ENCODE measurements around the gene LRFN2. TPM values are rescaled to one million over a fixed set of nuclear protein-coding genes. Genes with fewer than 3 reads are reported as not detected.

LRFN2 gene
- total and polyA plus RNA-seq, 2 of the 8 experiments (the other 6 are each of a cell fraction or from before 2014, with no cell fraction given), result 2.3 TPM

DNA sequence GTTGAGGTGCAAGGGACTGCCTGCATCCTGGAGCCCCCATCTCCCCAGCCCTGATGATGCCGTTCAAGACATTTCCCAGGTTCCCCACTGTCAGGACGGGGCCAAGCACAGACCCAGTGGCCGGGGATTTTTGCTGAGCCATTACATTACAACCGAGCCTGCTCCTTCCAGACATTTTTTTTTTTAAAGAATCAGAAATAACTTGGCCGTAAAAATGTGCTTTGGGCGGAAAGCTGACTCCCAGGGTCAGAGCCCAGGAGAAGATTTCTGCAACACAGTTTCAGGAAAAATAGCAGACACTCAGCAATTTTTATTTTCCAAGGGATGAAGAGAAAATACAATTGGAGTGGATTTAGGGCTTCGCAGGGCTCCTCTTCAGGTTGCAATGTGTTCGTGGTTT lies 87.9 kb downstream of the LRFN2 start:
- no peak for FAIRE-seq

More for the DNA sequence above, 87.9 kb downstream of the LRFN2 start:
- Histone ChIP-seq H3K4ac (replicated peaks; ENCODE audit: insufficient read length, low read depth, low read length) (no peak overlapping the region), H3K79me2 (ENCODE audit: control insufficient read depth in 1 of 2, insufficient read depth in 2 of 2, low read length in 2 of 2) (no peaks in the 10 kb centered on the region), H2AK5ac (ENCODE audit: low read depth, low read length) (no peak overlapping the region), H3K18ac (ENCODE audit: extremely low read depth, low read length) (no peak overlapping the region), H3K23me2 (ENCODE audit: low read depth, low read length) (no peaks in the 10 kb centered on the region; the same call in 1 of the 2 replicates), H3K79me1 (ENCODE audit: low read depth, low read length) (no peaks in the 10 kb centered on the region), H3K23ac (ENCODE audit: insufficient read length) (no peak overlapping the region), H2BK12ac (ENCODE audit: low read depth, low read length) (no peak overlapping the region), H4K5ac (ENCODE audit: insufficient read length, low read depth, low read length) (no peak overlapping the region), H3K4me3 (ENCODE audit: extremely low read depth in 1 of 4, insufficient read depth in 2 of 4, low read depth in 3 of 4, low read length in 4 of 4) (no peak overlapping the region), H4K91ac (replicated peaks; ENCODE audit: insufficient read length, low read length) (no peak overlapping the region), H3K27me3 (replicated peaks in 1 of 4; ENCODE audit: control insufficient read depth in 3 of 4, extremely low read depth in 1 of 4, insufficient read depth in 3 of 4, low read length in 3 of 4) (no peaks in the 10 kb centered on the region), H2BK15ac (ENCODE audit: low read length) (no peak overlapping the region), H3K4me1 (replicated peaks in 1 of 4; ENCODE audit: control insufficient read depth in 3 of 4, insufficient read depth in 4 of 4, low read length in 3 of 4) (no peaks in the 10 kb centered on the region), H4K20me1 (replicated peaks in 1 of 2; ENCODE audit: control insufficient read depth in 1 of 2, insufficient read depth in 2 of 2, low read length in 2 of 2) (no peaks in the 10 kb centered on the region), H3K4me2 (ENCODE audit: insufficient read depth in 1 of 2, low read depth in 2 of 2, low read length in 2 of 2) (no peak overlapping the region), H2AFZ (ENCODE audit: low read length) (no peak overlapping the region), H4K8ac (ENCODE audit: extremely low read depth, insufficient read depth, low read length) (0 out of 2 replicates have a peak overlapping the region, but pooled peaks have one; percentile 29), H2BK5ac (ENCODE audit: low read depth, low read length) (no peak overlapping the region), H3K56ac (replicated peaks; ENCODE audit: insufficient read length, low read depth, low read length) (no peak overlapping the region), H3K9me3 (ENCODE audit: insufficient read depth in 2 of 2, low read depth in 1 of 2, low read length in 1 of 2) (no peaks in the 10 kb centered on the region), H3K36me3 (ENCODE audit: control insufficient read depth in 2 of 4, insufficient read depth in 4 of 4, low read length in 3 of 4) (no peaks in the 10 kb centered on the region), H2BK120ac (replicated peaks; ENCODE audit: low read depth, low read length) (no peak overlapping the region), H2BK20ac (ENCODE audit: low read length) (no peak overlapping the region), H3K14ac (ENCODE audit: insufficient read length) (no peak overlapping the region), H3K9ac (replicated peaks in 1 of 4; ENCODE audit: extremely low read depth in 1 of 4, low read depth in 3 of 4, low read length in 3 of 4) (no peak overlapping the region), H3K27ac (ENCODE audit: low read depth, low read length) (no peak overlapping the region)
- DNase-seq (ENCODE audit: low read depth in 1 of 2, low spot score in 2 of 2), result no peak
- CTCF ChIA-PET (ENCODE audit: partially characterized antibody), result interaction anchor here (1.2 to 1.9 kb wide), 5 partner anchors 9 to 165 kb away, joined by 4 to 7 read pairs (median 5); no protein-coding TSS in a partner anchor
- 92% methylated on average over 8 of the region's 8 CpGs; no CpG with 5 or more reads in 1 of the 2 experiments for WGBS, 2 experiments (ENCODE audit: extremely low coverage in 1 of 2, insufficient coverage in 1 of 2, insufficient read length in 1 of 2, insufficient replicate concordance in 2 of 2, low coverage in 1 of 2, low lambda C conversion rate in 2 of 2, missing lambda C conversion rate in 1 of 2)
- TF ChIP-seq PHF8 (conservative IDR thresholded peaks at IDR 0.05; ENCODE audit: low read depth, low read length) (no peak), TAF7 (optimal IDR thresholded peaks at IDR 0.05; ENCODE audit: borderline replicate concordance, low read depth, low read length) (no peak), GABPA (IDR thresholded peaks at IDR 0.05; ENCODE audit: borderline replicate concordance, insufficient read depth, low read length) (no peak), GTF2F1 (IDR thresholded peaks at IDR 0.05; ENCODE audit: borderline replicate concordance, low read depth, low read length) (no peak), BACH1 (IDR thresholded peaks at IDR 0.05; ENCODE audit: low read length) (no peak), FOSL1 (IDR thresholded peaks at IDR 0.05; ENCODE audit: insufficient read depth, low read depth, low read length) (no peak), SP1 (IDR thresholded peaks at IDR 0.05; ENCODE audit: low read depth, low read length) (no peak), CBX5 (IDR thresholded peaks at IDR 0.05; ENCODE audit: low read depth, low read length) (no peak)
- TF ChIP-seq, protein P1, sequence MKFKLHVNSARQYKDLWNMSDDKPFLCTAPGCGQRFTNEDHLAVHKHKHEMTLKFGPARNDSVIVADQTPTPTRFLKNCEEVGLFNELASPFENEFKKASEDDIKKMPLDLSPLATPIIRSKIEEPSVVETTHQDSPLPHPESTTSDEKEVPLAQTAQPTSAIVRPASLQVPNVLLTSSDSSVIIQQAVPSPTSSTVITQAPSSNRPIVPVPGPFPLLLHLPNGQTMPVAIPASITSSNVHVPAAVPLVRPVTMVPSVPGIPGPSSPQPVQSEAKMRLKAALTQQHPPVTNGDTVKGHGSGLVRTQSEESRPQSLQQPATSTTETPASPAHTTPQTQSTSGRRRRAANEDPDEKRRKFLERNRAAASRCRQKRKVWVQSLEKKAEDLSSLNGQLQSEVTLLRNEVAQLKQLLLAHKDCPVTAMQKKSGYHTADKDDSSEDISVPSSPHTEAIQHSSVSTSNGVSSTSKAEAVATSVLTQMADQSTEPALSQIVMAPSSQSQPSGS (IDR thresholded peaks at IDR 0.05; ENCODE audit: low read length), result no peak
- POLR2A ChIA-PET (ENCODE audit: partially characterized antibody), result no interaction called here

Data from H1 (cell line).